Measurements from ENCODE around the gene FUS.
"Not testable (repeated sequence)": the region's sequence is repeated elsewhere in the genome, so short reads cannot be mapped to it uniquely, and the experiment has no call there.

Gene FUS

GRCh38 chr16:31144418-31144817, 35.5 kb upstream of the FUS start:
- not testable (repeated sequence) for DNase-seq

GRCh38 chr16:31145398-31145990, 34.4 kb upstream of the FUS start:
- DNase-seq: no peak

- DNase-seq: no peak
Measured at GRCh38 chr16:31147574-31147973, 32.4 kb upstream of the FUS start.

- DNase-seq: peak; percentile 22
Measured at GRCh38 chr16:31148281-31148728, 31.6 kb upstream of the FUS start.

- DNase-seq: no peak
Measured at GRCh38 chr16:31148896-31149295, 31.0 kb upstream of the FUS start.

- no peak for DNase-seq
Measured at GRCh38 chr16:31149332-31149731, 30.6 kb upstream of the FUS start.

- DNase-seq: no peak
Measured at GRCh38 chr16:31149894-31150890, 29.7 kb upstream of the FUS start, which contains the start of gene PRSS36. Gene PRSS36 (minus strand): TSS chr16:31150066. CDS start chr16:31150035, 31 bp downstream.

- DNase-seq: not testable (repeated sequence)
Measured at GRCh38 chr16:31150976-31151375, 29.0 kb upstream of the FUS start.

GRCh38 chr16:31157136-31157535, 22.8 kb upstream of the FUS start:
- no peak for DNase-seq

- no peak for DNase-seq
Measured at GRCh38 chr16:31167315-31167714, 12.6 kb upstream of the FUS start.

GRCh38 chr16:31168848-31169247, 11.1 kb upstream of the FUS start:
- DNase-seq: no peak

- peak; percentile 26 for DNase-seq
Measured at GRCh38 chr16:31170048-31170447, 9.9 kb upstream of the FUS start.

- peak; percentile 88 for DNase-seq
Measured at GRCh38 chr16:31177136-31177535, 2.8 kb upstream of the FUS start.

GRCh38 chr16:31179219-31179746, 656 bp upstream of the FUS start:
- no peak for DNase-seq

- peak; percentile 25 for DNase-seq
Measured at GRCh38 chr16:31181102-31181830, 1.3 kb downstream of the FUS start.

GRCh38 chr16:31182391-31182790, 2.5 kb downstream of the FUS start:
- DNase-seq: no peak

- no peak for DNase-seq
Measured at GRCh38 chr16:31183432-31184428, 3.8 kb downstream of the FUS start.

- DNase-seq: no peak
Measured at GRCh38 chr16:31184888-31185287, 4.9 kb downstream of the FUS start.

GRCh38 chr16:31185339-31185738, 5.4 kb downstream of the FUS start:
- no peak for DNase-seq

- no peak for DNase-seq
Measured at GRCh38 chr16:31186176-31186575, 6.2 kb downstream of the FUS start.

- no peak for DNase-seq
Measured at GRCh38 chr16:31186930-31187807, 7.2 kb downstream of the FUS start.

All from NCI-H2029 (cell line).